ENCODE results near the gene PSMA8.
"Not testable (repeated sequence)": the region's sequence is repeated elsewhere in the genome, so short reads cannot be mapped to it uniquely, and the experiment has no call there.

The PSMA8 gene

GRCh38 chr18:26181343-26181826 is 47.7 kb downstream of the PSMA8 start:
- no peak for DNase-seq

GRCh38 chr18:26183395-26184112 is 49.9 kb downstream of the PSMA8 start:
- DNase-seq, result no peak

GRCh38 chr18:26185267-26185666 is 51.6 kb downstream of the PSMA8 start:
- no peak for DNase-seq

GRCh38 chr18:26190506-26190905 is 56.8 kb downstream of the PSMA8 start:
- no peak for DNase-seq

GRCh38 chr18:26192233-26192632 is 58.6 kb downstream of the PSMA8 start:
- DNase-seq, result no peak

- DNase-seq, result no peak
Observed at GRCh38 chr18:26196605-26197004, 62.9 kb downstream of the PSMA8 start.

GRCh38 chr18:26202001-26202400 is 68.3 kb downstream of the PSMA8 start:
- DNase-seq, result not testable (repeated sequence)

- no peak for DNase-seq
Observed at GRCh38 chr18:26205318-26205717, 71.6 kb downstream of the PSMA8 start.

GRCh38 chr18:26206488-26206887 is 72.8 kb downstream of the PSMA8 start:
- no peak for DNase-seq

- no peak for DNase-seq
Observed at GRCh38 chr18:26207937-26208336, 74.3 kb downstream of the PSMA8 start.

GRCh38 chr18:26208977-26209376 is 75.3 kb downstream of the PSMA8 start:
- DNase-seq, result no peak

- no peak for DNase-seq
Observed at GRCh38 chr18:26210147-26210546, 76.5 kb downstream of the PSMA8 start.

- no peak for DNase-seq
Observed at GRCh38 chr18:26215247-26215970, 81.7 kb downstream of the PSMA8 start.

GRCh38 chr18:26225022-26225693 is 91.5 kb downstream of the PSMA8 start:
- no peak for DNase-seq

- DNase-seq, result no peak
Observed at GRCh38 chr18:26225915-26226228, 92.2 kb downstream of the PSMA8 start.

- DNase-seq, result peak; percentile 28
Observed at GRCh38 chr18:26226229-26227050, 92.8 kb downstream of the PSMA8 start, which contains the start of gene TAF4B. TAF4B (plus strand) TSS chr18:26226445; CDS start chr18:26226934, 489 bp downstream.

GRCh38 chr18:26227051-26227670 is 93.5 kb downstream of the PSMA8 start:
- no peak for DNase-seq

- no peak for DNase-seq
Observed at GRCh38 chr18:26228562-26229260, 95.0 kb downstream of the PSMA8 start.

- DNase-seq, result no peak
Observed at GRCh38 chr18:26230497-26230896, 96.8 kb downstream of the PSMA8 start.

GRCh38 chr18:26233208-26233607 is 99.5 kb downstream of the PSMA8 start:
- no peak for DNase-seq

- not testable (repeated sequence) for DNase-seq
Observed at GRCh38 chr18:26237363-26237762, 103.7 kb downstream of the PSMA8 start.

- not testable (repeated sequence) for DNase-seq
Observed at GRCh38 chr18:26238718-26239117, 105.0 kb downstream of the PSMA8 start.

All from SIG-M5 (cell line).